Stimulated activated CD8-positive, alpha-beta memory T cell treated with anti-CD3 and anti-CD28 coated beads, Interleukin-4, amount 100 ng/mL, for 48 hours (primary cell): ENCODE results near the gene NINL.
"Not testable (repeated sequence)": the region's sequence is repeated elsewhere in the genome, so short reads cannot be mapped to it uniquely, and the experiment has no call there.

Experiments
- DNase-seq: peaks from one replicate; pipeline ENCODE4 v3.0.0-alpha.2; 2020

NINL gene

GRCh38 chr20:25584905-25585704 lies at the start of gene NINL:
Gene NINL (minus strand): TSS chr20:25585531. CDS start chr20:25526587, 58,944 bp downstream.
- DNase-seq = peak; percentile 65

- DNase-seq = no peak
Observed at GRCh38 chr20:25632940-25633790, 47.8 kb upstream of the NINL start.

DNA sequence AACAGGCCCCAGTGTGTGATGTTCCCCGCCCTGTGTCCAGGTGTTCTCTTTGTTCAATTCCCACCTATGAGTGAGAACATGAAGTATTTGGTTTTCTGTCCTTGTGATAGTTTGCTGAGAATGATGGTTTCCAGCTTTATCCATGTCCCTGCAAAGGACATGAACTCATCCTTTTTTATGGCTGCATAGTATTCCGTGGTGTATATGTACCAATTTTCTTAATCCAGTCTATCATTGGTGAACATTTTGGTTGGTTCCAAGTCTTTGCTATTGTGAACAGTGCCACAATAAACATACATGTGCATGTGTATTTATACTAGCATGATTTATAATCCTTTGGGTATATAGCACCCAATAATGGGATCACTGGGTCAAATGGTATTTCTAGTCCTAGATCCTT lies 45.3 kb upstream of the NINL start:
- DNase-seq = not testable (repeated sequence)

DNA sequence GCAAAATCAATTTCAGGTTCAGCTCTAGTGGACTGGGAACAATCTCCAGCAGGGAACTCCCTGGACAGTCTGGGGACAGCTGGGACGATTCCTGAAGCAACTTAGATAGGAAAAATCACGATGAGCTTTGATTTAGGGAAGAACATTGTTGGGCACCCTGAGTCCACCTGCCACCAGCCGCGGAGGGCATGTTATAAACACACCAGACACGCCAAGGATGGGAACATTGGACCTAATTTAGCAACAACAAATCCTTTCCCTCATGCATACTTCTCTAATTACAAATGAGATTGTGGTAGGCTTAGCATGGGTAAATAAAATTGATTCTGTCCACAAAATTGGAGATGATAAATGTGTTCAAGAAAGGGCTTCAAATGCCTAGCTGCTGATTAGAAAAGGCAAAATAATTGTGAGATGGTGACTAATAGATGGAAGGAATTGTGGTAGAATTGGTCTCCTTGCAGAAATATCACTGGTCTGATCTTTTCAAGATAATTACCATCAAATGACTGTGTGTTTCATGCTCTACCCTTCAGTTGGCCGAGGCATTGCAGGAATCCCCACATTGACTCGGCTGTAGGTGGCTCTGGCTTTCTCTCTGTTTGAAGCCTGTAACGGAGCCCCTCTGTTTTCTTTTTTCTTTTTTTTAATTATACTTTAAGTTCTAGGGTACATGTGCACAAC lies 44.6 kb upstream of the NINL start:
- DNase-seq = no peak

DNA sequence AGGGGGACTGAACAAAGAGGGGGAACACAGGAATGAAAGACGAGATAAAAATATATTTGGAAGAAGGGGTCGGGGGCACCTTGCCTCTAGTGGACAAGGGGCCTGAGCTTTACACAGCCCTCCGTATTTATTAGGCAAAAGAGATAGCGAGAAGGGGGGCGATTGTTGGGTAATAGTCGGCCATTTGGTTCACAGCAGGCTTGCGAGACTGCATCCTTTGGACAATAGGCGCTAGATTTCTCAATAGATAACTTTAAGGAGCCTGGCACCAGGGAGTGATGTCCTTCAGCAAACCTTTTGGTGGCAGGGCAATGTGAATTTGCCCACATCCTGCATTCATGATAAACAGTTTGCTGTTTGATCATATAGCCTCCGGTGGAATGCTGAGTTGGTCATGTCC lies 41.4 kb upstream of the NINL start:
- DNase-seq = no peak

- DNase-seq = no peak
Observed at GRCh38 chr20:25624500-25624939, 39.2 kb upstream of the NINL start.

DNA sequence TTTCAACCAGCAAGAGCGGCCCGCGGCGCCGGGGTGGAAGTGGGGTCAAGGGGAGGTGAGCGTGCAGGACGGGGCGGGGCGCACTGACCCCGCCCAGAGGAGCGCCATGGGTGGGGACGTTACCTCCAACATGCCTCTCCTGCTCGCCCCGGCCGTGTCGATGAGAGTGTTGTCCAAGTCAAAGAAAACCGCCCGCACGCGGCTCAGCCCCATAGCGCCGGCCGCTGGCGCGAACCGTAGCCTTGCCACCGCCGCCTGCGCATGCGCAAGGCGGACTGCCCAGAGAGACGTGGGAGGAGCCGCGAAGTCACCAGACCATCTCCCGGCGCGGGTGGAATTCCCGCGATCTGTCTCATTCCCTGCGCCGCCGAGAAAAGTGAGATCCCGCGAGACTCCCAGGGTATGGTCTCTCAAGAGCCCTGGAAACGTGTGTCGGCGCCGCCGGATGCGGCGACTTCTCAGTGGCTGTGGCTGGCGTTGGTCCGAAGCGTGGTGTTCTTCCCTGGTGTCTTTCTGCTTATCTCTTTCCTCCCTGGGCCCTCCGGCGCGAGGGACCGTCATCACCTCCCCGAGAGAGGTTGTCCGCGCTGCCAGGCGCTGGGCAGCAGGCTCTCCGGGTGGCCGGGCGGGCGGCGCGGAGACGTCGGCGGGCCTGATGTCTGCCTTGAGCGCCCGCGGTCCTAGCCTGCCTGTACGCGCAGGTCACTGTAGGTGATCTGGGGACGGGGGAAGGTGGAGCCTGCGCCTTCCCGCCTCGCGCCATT lies 38.6 kb upstream of the NINL start, which contains the start of gene NANP:
TSS of gene NANP (minus strand) at position 279 of the 764 bp plus-strand sequence. CDS start at position 213, 66 bp downstream.
- peak; percentile 91 for DNase-seq

- peak; percentile 58 for DNase-seq
Observed at GRCh38 chr20:25623225-25623735, 37.9 kb upstream of the NINL start.

DNA sequence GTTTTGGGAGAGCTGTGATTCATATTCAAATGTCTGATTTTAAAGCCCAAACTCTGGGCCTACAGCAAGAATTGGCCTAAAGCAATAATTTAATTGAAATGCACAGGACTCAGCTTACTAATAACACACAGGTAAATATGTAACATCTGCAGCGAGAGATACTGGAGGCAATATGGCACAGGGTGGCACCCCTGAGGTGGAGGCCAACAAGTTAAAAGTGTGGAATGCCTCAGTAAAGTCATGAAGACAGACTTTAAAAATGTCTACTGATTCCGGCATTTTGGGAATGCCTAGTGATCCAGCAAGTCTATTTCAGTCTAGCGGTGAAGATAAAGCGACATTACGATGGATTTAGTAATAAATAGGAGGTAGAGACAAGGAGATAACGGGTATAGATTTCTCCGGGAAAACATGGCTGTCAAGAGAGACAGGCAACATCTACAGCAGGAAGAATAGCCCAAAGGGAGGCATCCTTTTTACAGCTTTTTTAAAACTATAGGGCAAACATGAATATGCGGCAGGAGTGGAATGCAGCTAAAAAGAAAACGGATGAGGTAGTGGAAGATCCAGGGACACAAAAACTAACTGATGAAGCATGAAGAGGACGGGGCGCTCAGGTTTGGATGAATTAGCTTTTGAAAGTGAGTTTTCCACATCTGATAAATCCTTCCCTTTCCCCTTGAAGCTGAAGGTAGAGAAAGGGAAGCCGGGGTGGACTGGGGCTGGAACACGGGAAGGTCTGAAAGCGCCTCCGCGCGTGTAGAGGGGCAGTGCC lies 37.3 kb upstream of the NINL start:
- DNase-seq = no peak

GRCh38 chr20:25622049-25622448 lies 36.7 kb upstream of the NINL start:
- DNase-seq = no peak

DNA sequence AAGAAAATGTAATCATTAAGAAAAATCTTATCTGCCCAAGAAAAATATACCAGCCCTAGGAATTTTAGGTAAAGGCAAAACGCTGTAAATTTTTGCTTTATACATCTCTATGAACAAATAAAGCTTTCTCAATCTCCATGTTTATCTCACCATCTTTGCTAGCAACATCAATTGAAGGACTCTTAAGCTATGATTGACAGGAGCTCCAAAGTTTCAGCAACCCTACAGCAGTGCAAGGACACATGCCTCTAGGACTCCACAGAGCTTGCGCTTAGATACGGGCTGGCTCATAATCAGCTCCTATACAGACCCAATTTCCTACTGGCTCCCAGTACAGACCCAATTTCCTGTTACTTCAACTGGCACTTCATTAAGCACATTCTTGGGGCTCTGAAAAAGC lies 34.2 kb upstream of the NINL start:
- no peak for DNase-seq

- no peak for DNase-seq
Observed at GRCh38 chr20:25608774-25609173, 23.4 kb upstream of the NINL start.

- DNase-seq = no peak
Observed at GRCh38 chr20:25606094-25606695, 20.9 kb upstream of the NINL start.

DNA sequence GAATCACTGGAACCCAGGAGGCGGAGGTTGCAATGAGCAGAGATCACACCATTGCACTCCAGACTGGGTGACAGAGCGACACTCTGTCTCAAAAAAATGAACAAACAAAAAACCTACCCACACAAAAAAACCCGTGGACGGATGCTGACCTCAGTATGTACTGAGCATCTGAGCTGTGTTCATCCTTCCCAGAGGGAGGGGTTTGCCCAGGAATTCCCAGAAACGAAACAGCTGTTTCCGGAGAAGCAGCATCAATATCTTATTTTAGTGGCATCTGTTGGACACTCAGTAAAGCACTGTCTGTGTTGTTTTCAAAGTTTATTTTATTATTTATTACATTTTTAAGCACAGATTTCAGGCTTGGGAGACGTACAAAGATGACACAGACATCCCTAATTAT lies 19.8 kb upstream of the NINL start:
- DNase-seq = no peak

GRCh38 chr20:25604611-25605010 lies 19.3 kb upstream of the NINL start:
- no peak for DNase-seq

- not testable (repeated sequence) for DNase-seq
Observed at GRCh38 chr20:25602914-25603309, 17.6 kb upstream of the NINL start.

GRCh38 chr20:25602191-25602913 lies 17.0 kb upstream of the NINL start:
- DNase-seq = not testable (repeated sequence)

DNA sequence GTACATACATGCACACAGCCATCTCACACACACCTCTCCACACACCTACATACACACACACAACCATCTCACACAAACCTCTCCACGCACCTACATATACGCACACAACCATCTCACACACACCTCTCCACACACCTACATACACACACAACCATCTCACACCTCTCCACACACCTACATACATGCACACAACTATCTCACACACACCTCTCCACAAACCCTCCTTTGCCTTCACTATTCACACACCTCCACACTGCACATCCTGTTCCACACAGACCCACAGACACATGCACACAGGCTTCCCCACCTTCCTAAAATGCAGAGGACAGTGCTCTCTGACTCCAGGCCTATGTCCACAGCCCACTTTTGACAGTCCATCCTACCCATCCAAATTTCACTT lies 16.3 kb upstream of the NINL start:
- DNase-seq = no peak

DNA sequence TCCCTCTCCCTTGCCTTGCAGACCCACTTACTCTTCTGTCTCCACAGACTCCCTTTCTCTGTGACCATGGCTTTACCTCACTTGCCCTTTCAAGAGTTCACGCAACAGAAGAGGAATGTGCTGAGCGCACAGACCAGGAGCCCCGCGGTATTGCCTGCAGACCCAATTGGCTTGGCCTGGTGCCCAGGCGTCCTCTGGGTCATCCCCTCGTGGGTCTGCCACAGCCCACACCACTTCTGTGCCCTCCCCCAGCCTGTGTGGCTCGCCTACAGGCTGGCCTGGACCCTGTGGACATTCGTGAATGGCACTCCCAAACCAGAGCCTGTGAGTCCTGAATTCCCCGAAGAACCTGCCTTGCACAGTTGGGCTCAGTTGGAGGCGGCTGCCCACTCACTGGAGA lies 15.3 kb upstream of the NINL start:
- no peak for DNase-seq

DNA sequence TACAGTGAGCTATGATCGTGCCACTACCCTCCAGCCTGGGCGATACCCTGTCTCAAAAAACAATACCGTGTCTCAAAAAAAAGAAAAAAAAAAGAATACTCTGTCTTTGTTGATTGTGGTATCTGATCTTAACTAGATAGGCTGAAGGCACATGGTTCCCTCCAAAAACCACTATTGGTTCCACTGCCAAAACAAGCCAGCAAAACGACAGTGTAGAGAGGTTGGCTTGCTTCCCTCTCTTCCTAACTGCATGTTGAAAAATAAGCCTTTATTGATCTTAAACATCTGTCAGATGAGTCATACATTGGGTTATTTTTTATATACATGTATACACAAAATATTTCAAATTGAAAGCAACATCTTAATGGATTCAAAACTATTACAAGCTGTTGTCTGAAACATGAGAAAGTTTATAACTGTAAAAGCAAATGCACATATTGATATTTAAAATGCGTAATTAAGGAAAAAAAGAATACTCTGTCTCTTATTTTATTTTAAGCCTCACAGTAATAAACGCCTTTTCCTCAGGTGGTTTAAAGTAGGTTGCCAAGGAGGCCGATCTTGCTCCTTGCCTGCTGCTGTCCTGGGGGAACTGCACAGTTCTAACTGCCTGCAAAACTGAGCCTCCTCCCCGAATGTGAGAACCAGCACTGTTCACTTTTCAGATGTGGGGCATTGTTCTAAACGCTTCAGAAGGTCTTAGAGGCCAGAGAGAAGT lies 7.0 kb upstream of the NINL start:
- DNase-seq = no peak
